PC-3 (cell line): ENCODE data around the gene MTCH1. TPM values are rescaled to one million over a fixed set of nuclear protein-coding genes. Genes with fewer than 3 reads are reported as not detected.

Source experiments
- ATAC-seq: fragments of 200-7000 bp; cut with Tn5 transposase; 2 replicates; pipeline ENCODE4 v1.9.1; 2020; ENCODE audit warnings: mild to moderate bottlenecking, moderate library complexity
- BruUV-seq: library from RNA; stranded (reverse); fragments of 400-500 nt; replicated peaks from 2 replicates; lab custom pipeline; 2021; lab: Mats Ljungman, UMichigan
- CTCF ChIA-PET: fragments of 300-600 bp; sonication (Branson Sonifier 250); formaldehyde crosslinking; loops from one replicate; lab custom pipeline; 2022; ENCODE audit warnings: antibody characterized with exemption; lab: Charles Lee
- POLR2A ChIA-PET: fragments of 300-600 bp; sonication (Branson Sonifier 250); formaldehyde crosslinking; loops from one replicate; lab custom pipeline; 2022; ENCODE audit warnings: antibody characterized with exemption; ENCODE audit not compliant: unreplicated experiment; lab: Charles Lee
- DNase-seq: peaks from one replicate; pipeline ENCODE4 v3.0.0-alpha.2; 2015
- H2AFZ ChIP-seq: fragments of 300-600 bp; sonication (generic); 2 replicates; pipeline ENCODE4 v1.6.0; 2016; ENCODE audit warnings: antibody characterized with exemption, low read length
- H3F3A ChIP-seq: fragments of 300-600 bp; sonication (generic); one replicate; pipeline ENCODE4 v1.6.0; 2017; ENCODE audit warnings: antibody characterized with exemption, low read length, control low read depth, mild to moderate bottlenecking; ENCODE audit not compliant: unreplicated experiment
- H3K27ac ChIP-seq: fragments of 300-600 bp; sonication (generic); 2 replicates; pipeline ENCODE4 v1.5.1; 2016; ENCODE audit warnings: mild to moderate bottlenecking, low read length
- H3K27me3 ChIP-seq: fragments of 300-600 bp; sonication (generic); 2 replicates; pipeline ENCODE4 v1.6.1; 2016; ENCODE audit warnings: low read length, mixed read lengths
- H3K36me3 ChIP-seq: fragments of 300-600 bp; sonication (generic); 2 replicates; pipeline ENCODE4 v1.6.1; 2016; ENCODE audit warnings: low read depth, mixed run types, low read length, mixed read lengths
- H3K4me1 ChIP-seq: fragments of 300-600 bp; sonication (generic); 2 replicates; pipeline ENCODE4 v1.5.1; 2016; ENCODE audit warnings: low read length; ENCODE audit not compliant: insufficient read depth
- H3K4me2 ChIP-seq: fragments of 300-600 bp; sonication (generic); 2 replicates; pipeline ENCODE4 v1.6.0; 2016; ENCODE audit warnings: low read length
- H3K4me3 ChIP-seq: fragments of 300-600 bp; sonication (generic); 2 replicates; pipeline ENCODE4 v1.5.1; 2016; ENCODE audit warnings: mild to moderate bottlenecking, low read length, mixed read lengths
- H3K79me2 ChIP-seq: fragments of 300-600 bp; sonication (generic); 2 replicates; pipeline ENCODE4 v1.6.1; 2017; ENCODE audit warnings: low read length, mixed read lengths
- H3K9ac ChIP-seq: fragments of 300-600 bp; sonication (generic); 2 replicates; pipeline ENCODE4 v1.6.0; 2016; ENCODE audit warnings: mild to moderate bottlenecking, low read length
- H3K9me2 ChIP-seq: fragments of 300-600 bp; sonication (generic); replicated peaks from 2 replicates; pipeline ENCODE4 v1.6.1; 2016; ENCODE audit warnings: mixed run types, low read length, mixed read lengths
- H3K9me3 ChIP-seq: fragments of 300-600 bp; sonication (generic); 2 replicates; pipeline ENCODE4 v1.6.1; 2016; ENCODE audit warnings: low read length, mixed read lengths
- H4K20me1 ChIP-seq: fragments of 300-600 bp; sonication (generic); 2 replicates; pipeline ENCODE4 v1.6.1; 2016; ENCODE audit warnings: low read length, mixed read lengths
- CTCF ChIP-seq: fragments of 300-600 bp; sonication (generic); conservative IDR thresholded peaks from 2 replicates; pipeline ENCODE4 v1.5.1; 2017; ENCODE audit warnings: antibody characterized with exemption, low read depth, mild to moderate bottlenecking, low read length
- EZH2 ChIP-seq: fragments of 300-600 bp; sonication (generic); IDR thresholded peaks from one replicate; pipeline ENCODE4 v1.6.1; 2017; ENCODE audit warnings: antibody characterized with exemption, mild to moderate bottlenecking, low read length; ENCODE audit not compliant: unreplicated experiment
- EZH2phosphoT487 ChIP-seq: fragments of 300-600 bp; sonication (generic); IDR thresholded peaks from 2 replicates; pipeline ENCODE4 v1.6.1; 2018; ENCODE audit warnings: mild to moderate bottlenecking, antibody characterized with exemption, low read length, borderline replicate concordance
- intact Hi-C: fragments of 100-400 bp; cut with micrococcal nuclease; formaldehyde crosslinking; loops from 2 replicates; pipeline ENCODE4 v1.9.0; 2023
- total RNA-seq: library from RNA; depleted of rRNA; stranded (reverse); fragments of >200 nt; gene quantifications from 2 replicates; pipeline ENCODE4 v1.2.3, GENCODE V29; 2014

MTCH1 gene
- total RNA-seq, 1 experiment from 2014 or later = 253 TPM

- CTCF ChIA-PET = no interaction called here
- POLR2A ChIA-PET = no interaction called here
- no peaks in the 10 kb centered on the region for H3K9me3 ChIP-seq
- no peak overlapping the region for H3K27ac ChIP-seq
- no peaks in the 10 kb centered on the region for H3K9me2 ChIP-seq
- peaks cover 23% of the 10 kb centered on the region for H3K4me1 ChIP-seq
- H2AFZ ChIP-seq = no peak overlapping the region
- DNase-seq (no peak), ATAC-seq (no peak)
- H3F3A ChIP-seq = peaks cover 3% of the 10 kb centered on the region
- intact Hi-C loops = no loop called here
- H4K20me1 ChIP-seq = no peaks in the 10 kb centered on the region
- no peaks in the 10 kb centered on the region for H3K36me3 ChIP-seq
- H3K4me3 ChIP-seq = no peak overlapping the region
- H3K27me3 ChIP-seq = no peaks in the 10 kb centered on the region
- no peak overlapping the region for H3K9ac ChIP-seq
- no peaks in the 10 kb centered on the region for H3K79me2 ChIP-seq
- H3K4me2 ChIP-seq = no peak overlapping the region
- TF ChIP-seq CTCF = no peak
- no peak for TF ChIP-seq EZH2
- TF ChIP-seq EZH2phosphoT487 = no peak
- BruUV-seq = no TSS peak
These were observed 56.8 kb downstream of the MTCH1 start for GRCh38 chr6:36929152-36929551.

DNA sequence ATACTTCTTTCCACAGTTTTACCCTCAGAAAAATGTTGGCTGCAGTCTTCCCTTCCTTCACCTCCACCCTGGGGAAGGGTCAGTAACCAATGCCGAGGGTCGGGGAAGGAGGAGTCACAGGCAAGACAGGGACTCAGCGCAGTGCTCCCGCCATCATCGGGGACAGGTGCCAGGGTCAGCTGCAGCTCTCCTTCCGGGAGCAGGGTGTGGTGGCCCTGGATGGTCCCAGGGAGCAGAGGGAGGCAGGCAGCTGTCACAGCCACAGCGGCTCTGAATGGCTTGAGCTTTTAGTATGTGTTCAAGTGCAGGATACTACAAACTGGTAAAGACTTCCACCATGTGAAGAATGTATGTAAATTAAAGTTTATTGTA lies 57.5 kb downstream of the MTCH1 start:
- intact Hi-C loops = no loop called here
- Histone ChIP-seq H3K4me1 (peaks cover 19% of the 10 kb centered on the region), H3K9me2 (no peaks in the 10 kb centered on the region), H3K9me3 (no peaks in the 10 kb centered on the region), H3K36me3 (no peaks in the 10 kb centered on the region), H3K9ac (no peak overlapping the region), H3K27me3 (no peaks in the 10 kb centered on the region), H3K27ac (no peak overlapping the region), H4K20me1 (no peaks in the 10 kb centered on the region), H3K4me2 (no peak overlapping the region), H3K79me2 (no peaks in the 10 kb centered on the region), H3F3A (peaks cover 3% of the 10 kb centered on the region), H3K4me3 (no peak overlapping the region), H2AFZ (no peak overlapping the region)
- CTCF ChIA-PET = no interaction called here
- no peak for ATAC-seq
- no peak for DNase-seq
- TF ChIP-seq EZH2phosphoT487 = no peak
- TF ChIP-seq EZH2 = no peak
- no peak for TF ChIP-seq CTCF
- POLR2A ChIA-PET = no interaction called here
- BruUV-seq = no TSS peak

GRCh38 chr6:36927691-36928546 lies 58.1 kb downstream of the MTCH1 start:
- H3K27ac ChIP-seq = no peak overlapping the region
- ChIA-PET POLR2A (no interaction called here), CTCF (no interaction called here)
- intact Hi-C loops = no loop called here
- TF ChIP-seq EZH2 (no peak), CTCF (no peak), EZH2phosphoT487 (no peak)
- H3K9ac ChIP-seq = no peak overlapping the region
- H4K20me1 ChIP-seq = no peaks in the 10 kb centered on the region
- no peak overlapping the region for H2AFZ ChIP-seq
- no peak for DNase-seq
- H3K4me2 ChIP-seq = no peak overlapping the region
- no peaks in the 10 kb centered on the region for H3K9me3 ChIP-seq
- no peaks in the 10 kb centered on the region for H3K36me3 ChIP-seq
- ATAC-seq = no peak
- H3K4me3 ChIP-seq = no peak overlapping the region
- peaks cover 3% of the 10 kb centered on the region for H3F3A ChIP-seq
- H3K79me2 ChIP-seq = no peaks in the 10 kb centered on the region
- no TSS peak for BruUV-seq
- peaks cover 13% of the 10 kb centered on the region for H3K4me1 ChIP-seq
- H3K27me3 ChIP-seq = no peaks in the 10 kb centered on the region
- no peaks in the 10 kb centered on the region for H3K9me2 ChIP-seq
